Neural progenitor cell (in vitro differentiated cells): ENCODE results near the gene ZNF500. TPM values are rescaled to one million over a fixed set of nuclear protein-coding genes. Genes with fewer than 3 reads are reported as not detected.

Experiments used
- DNase-seq: peaks from one replicate; pipeline ENCODE4 v3.0.0-alpha.2; 2016; ENCODE audit warnings: low spot score
- H2AFZ ChIP-seq: fragments of 200-600 bp; sonication (generic); replicated peaks from 2 replicates; pipeline ENCODE4 v1.6.1; 2016; ENCODE audit warnings: antibody characterized with exemption
- H3F3A ChIP-seq: fragments of 200-600 bp; sonication (generic); 2 replicates; pipeline ENCODE4 v1.6.1; 2016; ENCODE audit warnings: antibody characterized with exemption, low read depth
- H3K27ac ChIP-seq: fragments of 200-600 bp; sonication (generic); 2 replicates; pipeline ENCODE4 v1.5.1; 2016; ENCODE audit warnings: mild to moderate bottlenecking
- H3K27me3 ChIP-seq: fragments of 200-600 bp; sonication (generic); 2 replicates; pipeline ENCODE4 v1.6.1; 2016; ENCODE audit warnings: mild to moderate bottlenecking, moderate library complexity
- H3K36me3 ChIP-seq: fragments of 200-600 bp; sonication (generic); 2 replicates; pipeline ENCODE4 v1.5.1; 2016
- H3K4me1 ChIP-seq: fragments of 200-600 bp; sonication (generic); 2 replicates; pipeline ENCODE4 v1.6.1; 2016; ENCODE audit warnings: mixed run types
- H3K4me2 ChIP-seq: fragments of 200-600 bp; sonication (generic); 2 replicates; pipeline ENCODE4 v1.6.1; 2016
- H3K4me3 ChIP-seq: fragments of 200-600 bp; sonication (generic); 2 replicates; pipeline ENCODE4 v1.5.1; 2016
- H3K79me2 ChIP-seq: fragments of 200-600 bp; sonication (generic); 2 replicates; pipeline ENCODE4 v1.6.1; 2016; ENCODE audit warnings: low read depth
- H3K9ac ChIP-seq: fragments of 200-600 bp; sonication (generic); 2 replicates; pipeline ENCODE4 v1.6.1; 2016
- H3K9me3 ChIP-seq: fragments of 200-600 bp; sonication (generic); 2 replicates; pipeline ENCODE4 v1.5.1; 2016; ENCODE audit warnings: low read depth
- H4K20me1 ChIP-seq: fragments of 200-600 bp; sonication (generic); 2 replicates; pipeline ENCODE4 v1.6.1; 2016; ENCODE audit warnings: low read depth
- H3K27ac Mint-ChIP-seq: 3 replicates; pipeline ENCODE4 v1.8.0; 2021; ENCODE audit warnings: mixed read lengths
- H3K27me3 Mint-ChIP-seq: 2 replicates; pipeline ENCODE4 v1.8.0; 2022; ENCODE audit warnings: low read depth, mild to moderate bottlenecking, inconsistent platforms, moderate library complexity, mixed read lengths; ENCODE audit not compliant: insufficient read depth
- H3K36me3 Mint-ChIP-seq: 3 replicates; pipeline ENCODE4 v1.8.0; 2021; ENCODE audit warnings: mixed read lengths
- H3K4me1 Mint-ChIP-seq: 3 replicates; pipeline ENCODE4 v1.8.0; 2021; ENCODE audit warnings: mixed read lengths
- H3K4me3 Mint-ChIP-seq: 3 replicates; pipeline ENCODE4 v1.8.0; 2021; ENCODE audit warnings: mild to moderate bottlenecking, moderate library complexity, mixed read lengths
- H3K9me3 Mint-ChIP-seq: 3 replicates; pipeline ENCODE4 v1.8.0; 2020; ENCODE audit warnings: mixed read lengths
- CTCF ChIP-seq: fragments of 200-600 bp; sonication (generic); IDR thresholded peaks from 2 replicates; pipeline ENCODE4 v1.5.1; 2017; ENCODE audit warnings: antibody characterized with exemption, mild to moderate bottlenecking
- EZH2 ChIP-seq: fragments of 200-600 bp; sonication (generic); IDR thresholded peaks from 2 replicates; pipeline ENCODE4 v1.6.1; 2017; ENCODE audit warnings: antibody characterized with exemption, mild to moderate bottlenecking, moderate library complexity
- EZH2phosphoT487 ChIP-seq: fragments of 200-600 bp; sonication (generic); IDR thresholded peaks from 2 replicates; pipeline ENCODE4 v1.6.1; 2017; ENCODE audit warnings: antibody characterized with exemption
- total RNA-seq: library from RNA; depleted of rRNA; stranded (reverse); fragments of >200 nt; gene quantifications from 2 replicates; pipeline ENCODE4 v1.2.3, GENCODE V29; 2015; ENCODE audit warnings: low replicate concordance

Gene ZNF500
- total RNA-seq, 1 donor from 2014 or later = 4.2 TPM

- H3K4me3 ChIP-seq = no peak overlapping the region
- no peaks in the 10 kb centered on the region for H3K27me3 ChIP-seq
- H3K4me1 Mint-ChIP-seq = peaks cover 7% of the 10 kb centered on the region
- H2AFZ ChIP-seq = no peak overlapping the region
- H3K27ac Mint-ChIP-seq = no peak overlapping the region
- no peaks in the 10 kb centered on the region for H3K9me3 ChIP-seq
- peaks cover 4% of the 10 kb centered on the region for H3F3A ChIP-seq
- no peak for DNase-seq
- peaks cover 5% of the 10 kb centered on the region for H3K27me3 Mint-ChIP-seq
- no peak overlapping the region for H3K27ac ChIP-seq
- no peak overlapping the region for H3K4me3 Mint-ChIP-seq
- TF ChIP-seq CTCF (no peak), EZH2phosphoT487 (no peak), EZH2 (no peak)
- H3K79me2 ChIP-seq = no peaks in the 10 kb centered on the region
- no peaks in the 10 kb centered on the region for H3K4me1 ChIP-seq
- H3K9me3 Mint-ChIP-seq = no peaks in the 10 kb centered on the region
- no peaks in the 10 kb centered on the region for H4K20me1 ChIP-seq
- H3K4me2 ChIP-seq = no peak overlapping the region
- no peaks in the 10 kb centered on the region for H3K36me3 ChIP-seq
- no peak overlapping the region for H3K9ac ChIP-seq
- H3K36me3 Mint-ChIP-seq = no peaks in the 10 kb centered on the region
Observed at GRCh38 chr16:4775005-4775404, 8.0 kb upstream of the ZNF500 start.

GRCh38 chr16:4772351-4772750, 5.4 kb upstream of the ZNF500 start:
- Histone ChIP-seq H3F3A (peaks cover 21% of the 10 kb centered on the region), H3K9ac (no peak overlapping the region), H2AFZ (no peak overlapping the region), H3K79me2 (no peaks in the 10 kb centered on the region), H3K27ac (no peak overlapping the region), H3K27me3 (no peaks in the 10 kb centered on the region), H3K4me1 (no peaks in the 10 kb centered on the region), H3K4me2 (no peak overlapping the region), H3K4me3 (no peak overlapping the region), H3K36me3 (no peaks in the 10 kb centered on the region), H3K9me3 (no peaks in the 10 kb centered on the region), H4K20me1 (no peaks in the 10 kb centered on the region)
- no peak overlapping the region for H3K27ac Mint-ChIP-seq
- H3K4me1 Mint-ChIP-seq = peaks cover 22% of the 10 kb centered on the region
- no peak overlapping the region for H3K4me3 Mint-ChIP-seq
- no peak for DNase-seq
- H3K9me3 Mint-ChIP-seq = no peaks in the 10 kb centered on the region
- TF ChIP-seq EZH2phosphoT487 (no peak), CTCF (no peak), EZH2 (no peak)
- peaks cover 5% of the 10 kb centered on the region for H3K27me3 Mint-ChIP-seq
- H3K36me3 Mint-ChIP-seq = no peaks in the 10 kb centered on the region

GRCh38 chr16:4771646-4772045, 4.7 kb upstream of the ZNF500 start:
- peaks cover 2% of the 10 kb centered on the region for H3K79me2 ChIP-seq
- H3K4me3 ChIP-seq = no peak overlapping the region
- H3K9me3 ChIP-seq = no peaks in the 10 kb centered on the region
- Mint-ChIP-seq H3K4me3 (no peak overlapping the region), H3K27me3 (peaks cover 5% of the 10 kb centered on the region), H3K4me1 (peaks cover 22% of the 10 kb centered on the region), H3K36me3 (no peaks in the 10 kb centered on the region), H3K27ac (no peak overlapping the region), H3K9me3 (no peaks in the 10 kb centered on the region)
- no peaks in the 10 kb centered on the region for H3K4me1 ChIP-seq
- H3F3A ChIP-seq = peaks cover 24% of the 10 kb centered on the region
- no peak overlapping the region for H3K9ac ChIP-seq
- no peaks in the 10 kb centered on the region for H4K20me1 ChIP-seq
- no peak for DNase-seq
- no peak overlapping the region for H3K4me2 ChIP-seq
- TF ChIP-seq CTCF (no peak), EZH2 (no peak), EZH2phosphoT487 (no peak)
- no peak overlapping the region for H3K27ac ChIP-seq
- H3K27me3 ChIP-seq = no peaks in the 10 kb centered on the region
- H2AFZ ChIP-seq = no peak overlapping the region
- no peaks in the 10 kb centered on the region for H3K36me3 ChIP-seq

GRCh38 chr16:4769306-4769638, 2.3 kb upstream of the ZNF500 start:
- Histone ChIP-seq H3K4me2 (peak overlapping the region; percentile 68), H3K79me2 (peaks cover 17% of the 10 kb centered on the region), H3K27me3 (no peaks in the 10 kb centered on the region), H4K20me1 (no peaks in the 10 kb centered on the region), H3K4me3 (peak overlapping the region; percentile 49), H3K27ac (no peak overlapping the region), H2AFZ (peak overlapping the region; percentile 35), H3K9me3 (no peaks in the 10 kb centered on the region), H3K9ac (no peak overlapping the region), H3F3A (peaks cover 24% of the 10 kb centered on the region), H3K36me3 (no peaks in the 10 kb centered on the region), H3K4me1 (no peaks in the 10 kb centered on the region)
- H3K36me3 Mint-ChIP-seq = no peaks in the 10 kb centered on the region
- H3K27ac Mint-ChIP-seq = no peak overlapping the region
- no peaks in the 10 kb centered on the region for H3K9me3 Mint-ChIP-seq
- no peak for DNase-seq
- H3K4me1 Mint-ChIP-seq = peaks cover 26% of the 10 kb centered on the region
- TF ChIP-seq CTCF (no peak), EZH2phosphoT487 (no peak), EZH2 (no peak)
- peak overlapping the region; percentile 86 for H3K4me3 Mint-ChIP-seq
- H3K27me3 Mint-ChIP-seq = peaks cover 5% of the 10 kb centered on the region
